GM18499 (cell line): Measurements from ENCODE around the gene LTB4R.
"Not testable (repeated sequence)": the region's sequence is repeated elsewhere in the genome, so short reads cannot be mapped to it uniquely, and the experiment has no call there.

Experiments used
- ATAC-seq: cut with Tn5 transposase; IDR thresholded peaks from one replicate; pipeline ENCODE4 v1.9.1; 2021; ENCODE audit warnings: moderate number of reproducible peaks; ENCODE audit not compliant: insufficient read depth, unreplicated experiment

The LTB4R gene

DNA sequence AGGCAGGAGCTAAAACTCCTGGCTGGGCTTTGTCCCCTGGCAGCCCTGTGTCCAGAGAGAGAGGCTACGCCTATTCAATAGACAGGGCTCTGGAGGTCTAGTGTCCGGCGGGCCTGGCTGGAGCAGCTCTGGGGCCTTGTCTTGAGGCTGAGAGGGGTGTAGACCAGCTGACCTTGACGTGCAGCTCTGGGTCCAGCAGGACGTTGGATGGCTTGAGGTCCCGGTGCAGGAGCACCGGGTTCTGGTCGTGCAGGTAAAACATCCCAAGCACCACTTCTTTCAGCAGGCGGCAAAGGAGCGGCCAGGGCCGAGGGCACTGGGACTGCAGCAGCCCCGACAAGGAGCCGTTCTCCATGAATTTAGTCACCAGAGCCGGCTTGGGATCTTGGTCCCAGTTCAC is 27.5 kb downstream of the LTB4R start:
- no peak for ATAC-seq

GRCh38 chr14:24339284-24340151 is 28.2 kb downstream of the LTB4R start, which contains the start of gene RIPK3:
Gene RIPK3 (minus strand): TSS chr14:24339991. CDS start chr14:24339826, 165 bp downstream.
- no peak for ATAC-seq

- ATAC-seq: no peak
These were observed 29.3 kb downstream of the LTB4R start for GRCh38 chr14:24340606-24341005.

DNA sequence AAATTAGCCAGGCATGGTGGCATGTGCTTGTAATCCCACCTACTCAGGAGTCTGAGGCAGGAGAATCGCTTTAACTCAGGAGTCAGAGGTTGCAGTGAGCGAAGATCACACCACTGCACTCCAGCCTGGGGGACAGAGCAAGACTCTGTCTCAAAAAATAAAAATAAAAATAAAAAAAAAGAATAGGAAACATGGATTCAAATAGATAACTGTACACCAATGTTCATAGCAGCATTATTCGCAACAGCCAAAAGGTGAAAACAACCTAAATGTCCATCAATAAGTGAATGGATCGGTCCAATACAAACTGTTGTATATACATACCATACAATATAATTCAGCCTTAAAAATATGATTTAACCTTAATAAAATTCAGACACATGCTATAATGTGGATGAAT is 31.6 kb downstream of the LTB4R start:
- no peak for ATAC-seq

DNA sequence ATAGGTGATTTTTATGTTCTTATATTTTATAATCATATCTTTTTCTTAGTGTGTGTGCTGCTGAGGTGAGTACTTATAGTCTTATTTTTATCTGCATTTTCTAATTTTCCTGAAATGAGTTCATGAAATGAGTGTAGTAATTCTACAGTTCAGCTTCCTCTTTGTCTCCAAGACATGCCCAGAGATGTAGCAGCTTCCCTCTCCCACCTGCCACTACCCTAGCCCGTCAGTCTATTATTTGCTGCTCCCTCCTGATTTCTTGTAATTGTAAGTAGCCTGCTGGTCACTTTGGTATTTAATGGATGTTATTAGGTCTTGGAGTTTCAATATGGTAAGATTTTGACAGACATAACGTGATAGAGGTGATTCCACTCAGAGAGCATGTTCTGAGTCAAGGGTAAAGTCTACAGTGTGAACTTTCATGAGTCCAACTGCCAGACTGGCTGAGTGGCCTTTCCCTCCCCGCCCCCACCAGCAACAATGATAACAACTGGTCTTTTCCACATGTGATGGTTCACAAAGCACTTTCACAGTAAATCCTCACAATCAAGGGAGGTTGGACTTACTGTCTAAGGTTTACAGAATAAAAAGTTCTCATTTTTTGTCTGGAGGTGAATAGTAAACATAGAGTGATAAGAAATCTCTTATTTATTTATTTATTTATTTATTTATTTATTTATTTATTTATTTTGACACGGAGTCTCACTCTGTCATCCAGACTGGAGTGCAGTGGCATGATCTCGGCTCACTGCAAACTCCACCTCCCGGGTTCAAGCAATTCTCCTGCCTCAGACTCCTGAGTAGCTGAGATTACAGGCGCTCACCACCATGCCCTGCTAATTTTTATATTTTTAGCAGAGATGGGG is 32.7 kb downstream of the LTB4R start:
- ATAC-seq: no peak

GRCh38 chr14:24347134-24347533 is 35.8 kb downstream of the LTB4R start:
- no peak for ATAC-seq

DNA sequence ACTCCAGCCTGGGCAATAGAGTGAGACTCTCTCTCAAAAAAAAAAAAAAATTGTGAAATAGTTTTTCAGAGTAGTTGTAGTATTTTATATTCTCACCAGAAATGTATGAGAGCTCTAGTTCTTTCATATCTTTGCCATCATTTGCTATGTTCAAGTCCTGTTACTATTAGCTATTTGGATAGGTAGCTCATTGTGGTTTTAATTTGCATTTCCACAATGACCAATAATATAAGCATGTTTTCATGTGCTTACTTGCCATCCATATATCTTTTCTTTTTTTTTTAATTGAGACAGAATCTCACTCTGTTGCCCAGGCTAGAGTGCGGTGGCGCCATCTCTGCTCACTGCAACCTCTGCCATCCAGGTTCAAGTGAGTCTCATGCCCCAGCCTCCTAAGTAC is 36.9 kb downstream of the LTB4R start:
- ATAC-seq: no peak

- no peak for ATAC-seq
These were observed 38.4 kb downstream of the LTB4R start for GRCh38 chr14:24349742-24350141.

DNA sequence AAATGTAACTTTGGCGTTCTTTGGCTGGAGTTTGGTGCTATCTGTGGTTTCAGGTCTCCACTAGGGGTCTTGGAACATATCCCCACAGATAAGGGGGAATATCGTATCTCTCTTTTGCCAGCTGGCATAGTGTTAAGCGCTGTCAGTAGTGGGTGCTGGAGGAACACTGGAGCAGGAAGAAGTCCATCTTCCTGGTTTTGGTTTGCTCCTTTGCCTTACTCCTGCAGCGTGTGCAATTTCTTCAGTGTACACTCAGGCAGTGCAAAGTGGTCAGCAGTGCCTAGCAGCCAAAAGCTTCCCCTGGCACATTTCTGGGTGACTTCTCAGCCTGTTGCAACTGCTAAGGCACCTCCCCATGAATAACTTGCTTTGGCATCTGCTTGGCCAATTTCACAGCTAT is 40.2 kb downstream of the LTB4R start:
- ATAC-seq: no peak

DNA sequence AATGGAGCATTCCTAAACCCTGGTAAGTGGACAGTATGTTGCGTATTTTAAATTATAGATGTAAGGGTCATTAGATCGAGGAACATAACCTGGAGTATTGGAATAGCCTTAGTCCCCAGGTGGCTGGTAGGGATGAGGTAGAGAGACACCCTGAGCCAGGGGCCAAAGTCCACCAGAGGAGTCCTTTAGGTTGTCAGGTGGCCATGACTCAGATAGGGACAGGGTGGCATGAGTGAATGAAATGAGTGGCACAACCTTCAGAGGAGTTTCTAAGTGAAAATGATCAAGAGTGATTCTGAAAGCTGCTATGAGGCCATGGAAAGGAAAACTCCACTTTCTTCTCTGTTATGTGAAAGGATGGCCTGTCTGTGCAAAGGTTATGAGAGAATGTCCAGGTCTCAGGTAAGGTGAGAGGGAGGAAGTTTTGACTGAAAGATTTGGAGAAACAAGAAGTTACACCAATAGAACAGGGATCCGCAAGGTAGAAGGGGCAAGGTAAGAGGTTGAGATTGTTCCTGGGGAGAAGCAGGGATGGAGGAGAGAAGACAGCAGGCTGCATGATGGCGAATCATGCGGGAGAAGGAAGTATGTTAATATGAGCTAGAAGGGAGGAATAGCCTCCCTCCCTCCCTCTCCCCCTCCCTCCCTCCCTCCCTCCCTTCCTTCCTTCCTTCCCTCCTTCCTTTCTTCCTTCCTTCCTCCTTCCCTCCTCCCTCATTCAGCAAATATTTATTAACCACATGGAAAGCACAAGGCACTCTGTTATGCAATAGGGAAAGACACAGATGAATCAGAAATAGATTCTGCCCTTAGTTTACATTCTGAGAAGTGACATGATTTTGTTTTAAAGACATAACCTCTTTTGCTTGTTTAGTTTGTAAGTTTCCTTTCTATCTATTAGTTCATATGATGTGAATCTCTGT is 42.5 kb downstream of the LTB4R start:
- no peak for ATAC-seq

GRCh38 chr14:24354482-24354825 is 43.2 kb downstream of the LTB4R start:
- ATAC-seq: not testable (repeated sequence)

- no peak for ATAC-seq
These were observed 43.7 kb downstream of the LTB4R start for GRCh38 chr14:24355009-24355408.

DNA sequence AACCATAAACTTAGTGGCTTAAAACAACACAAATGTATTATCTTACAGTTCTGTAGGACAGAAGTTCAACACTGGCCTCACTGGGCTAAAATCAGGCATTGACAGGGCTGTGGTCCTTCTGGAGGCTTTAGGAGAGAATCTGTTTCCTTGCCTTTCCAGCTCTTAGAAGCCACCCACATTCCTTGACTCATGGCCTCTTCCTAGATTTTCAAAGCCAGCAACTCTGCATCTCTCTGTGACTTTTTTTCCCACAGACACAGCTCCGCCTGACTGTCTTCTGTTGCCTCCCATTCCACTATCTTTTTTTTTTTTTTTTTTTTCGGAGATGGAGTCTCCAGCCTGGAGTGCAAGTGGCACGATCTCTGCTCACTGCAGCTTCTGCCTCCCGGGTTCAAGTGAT is 44.9 kb downstream of the LTB4R start:
- no peak for ATAC-seq

DNA sequence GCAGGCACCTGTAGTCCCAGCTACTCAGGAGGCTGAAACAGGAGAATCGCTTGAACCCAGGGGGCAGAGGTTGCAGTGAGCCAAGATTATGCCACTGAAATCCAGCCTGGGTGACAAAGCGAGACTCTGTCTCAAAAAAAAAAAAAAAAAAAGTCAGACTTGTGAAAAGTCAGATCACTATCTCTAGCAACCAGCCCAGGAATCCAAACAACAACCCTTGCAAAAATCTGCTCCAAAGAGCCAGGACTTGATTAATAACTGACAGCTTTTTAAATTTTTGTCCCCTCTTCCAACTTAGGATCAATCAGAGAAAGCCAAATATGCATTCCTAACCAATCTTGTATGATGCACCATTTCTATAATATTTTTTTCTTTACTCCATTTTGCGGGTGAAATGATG is 49.0 kb downstream of the LTB4R start:
- no peak for ATAC-seq

- ATAC-seq: no peak
These were observed 50.0 kb downstream of the LTB4R start for GRCh38 chr14:24361326-24361725.

DNA sequence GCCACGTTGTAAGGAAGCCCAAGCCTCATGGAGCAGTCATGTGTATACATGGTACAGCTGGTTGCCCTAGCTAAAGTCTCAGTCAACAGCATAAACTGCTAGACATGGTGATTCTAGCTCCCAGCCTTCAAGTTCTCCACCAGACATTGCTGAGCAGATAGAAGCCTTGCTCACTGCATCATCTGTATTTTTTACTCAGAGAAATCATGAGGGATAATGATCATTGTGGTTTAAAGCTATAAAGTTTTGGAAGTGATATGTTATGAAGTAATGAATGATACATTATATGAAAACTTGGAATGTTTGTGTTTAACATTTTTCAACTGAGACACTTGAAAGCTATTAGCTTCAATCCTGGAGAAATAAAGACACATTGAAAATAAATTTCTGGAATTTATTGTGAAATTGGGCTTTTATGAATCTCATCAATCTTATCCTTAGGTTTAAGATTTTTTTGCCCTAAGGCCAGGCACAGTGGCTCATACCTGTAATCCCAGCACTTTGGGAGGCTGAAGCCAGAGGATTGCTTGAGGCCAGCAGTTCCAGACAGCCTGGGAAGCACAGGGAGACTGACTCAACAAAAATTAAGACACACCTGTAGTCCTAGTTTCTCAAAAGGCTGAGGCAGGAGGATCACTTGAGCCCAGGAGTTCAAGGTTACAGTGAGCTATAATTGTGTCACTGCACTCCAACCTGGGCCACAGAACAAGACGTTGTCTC is 51.1 kb downstream of the LTB4R start:
- no peak for ATAC-seq

DNA sequence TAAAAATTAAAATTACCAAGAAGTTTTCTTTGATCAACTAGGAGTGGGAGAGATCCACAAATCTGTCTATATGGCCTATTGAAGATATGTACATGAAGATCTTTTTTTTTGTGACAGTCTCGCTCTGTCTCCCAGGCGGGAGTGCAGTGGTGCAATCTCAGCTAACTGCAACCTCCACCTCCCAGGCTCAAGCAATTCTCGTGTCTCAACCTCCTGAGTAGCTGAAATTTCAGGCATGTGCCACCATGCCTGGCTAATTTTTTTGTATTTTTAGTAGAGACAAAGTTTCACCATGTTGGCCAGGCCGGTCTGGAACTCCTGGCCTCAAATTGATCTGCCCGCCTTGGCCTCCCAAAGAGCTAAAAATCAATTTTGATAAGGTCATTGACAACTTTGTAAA is 52.1 kb downstream of the LTB4R start:
- no peak for ATAC-seq

DNA sequence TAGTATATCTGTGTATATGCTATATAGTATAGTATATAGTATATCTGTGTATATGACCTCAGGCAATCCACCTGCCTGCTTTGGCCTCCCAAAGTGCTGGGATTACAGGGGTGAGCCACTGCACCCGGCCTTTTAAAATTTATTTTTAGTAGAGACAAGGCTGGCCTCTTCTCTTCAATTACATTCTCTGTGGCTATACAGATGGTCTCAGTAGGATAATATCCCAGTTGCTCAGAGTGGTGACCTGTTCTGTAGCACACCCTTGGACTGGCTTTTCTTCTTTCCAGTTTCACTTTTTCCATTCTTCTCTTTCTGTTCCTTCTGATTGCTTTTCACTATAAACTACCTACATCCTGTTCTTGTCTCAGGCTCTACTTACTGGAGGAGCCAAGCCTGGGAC is 53.5 kb downstream of the LTB4R start:
- no peak for ATAC-seq

DNA sequence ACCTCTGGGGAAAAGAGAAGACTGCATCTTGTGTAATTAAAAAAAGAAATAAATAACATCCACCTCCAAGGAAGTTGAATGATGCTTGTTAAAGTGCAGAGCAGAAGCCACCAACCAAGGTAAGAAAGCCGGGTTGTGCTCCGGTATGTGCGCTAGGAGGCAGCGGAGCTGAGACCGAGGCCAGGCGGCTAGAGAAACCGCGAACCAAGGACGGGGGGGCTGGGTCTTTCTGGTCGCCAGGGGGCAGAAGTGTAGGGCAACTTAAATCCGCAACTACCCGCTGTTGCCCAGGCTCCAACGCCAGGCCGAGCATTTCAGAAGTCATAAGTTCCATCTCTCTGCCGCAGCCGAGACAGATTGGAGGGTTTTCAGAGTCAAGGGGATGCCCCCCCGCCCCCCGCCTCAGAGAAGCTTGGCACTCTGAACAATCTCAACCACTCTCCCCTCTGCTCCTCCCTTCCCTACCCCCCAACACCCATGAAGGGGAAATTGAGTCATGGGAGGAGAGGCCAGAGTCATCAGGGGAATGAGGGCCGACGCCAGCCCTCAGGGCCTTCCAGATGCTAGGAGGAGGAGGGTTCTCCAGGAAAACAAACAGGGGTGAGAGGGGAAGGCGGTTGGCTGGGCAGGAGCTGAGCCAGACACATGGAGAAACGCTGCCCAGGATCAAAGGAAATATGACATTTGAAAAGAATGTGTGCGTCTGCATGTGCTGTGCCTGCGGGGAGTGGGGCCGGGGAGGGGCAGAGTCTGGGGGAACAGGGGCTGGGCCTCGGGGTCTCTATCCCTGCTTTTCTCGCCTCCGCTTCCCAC is 54.5 kb downstream of the LTB4R start:
- no peak for ATAC-seq
